Fibroblast of mammary gland (primary cell): Measurements from ENCODE around the gene TEX54.
"Not testable (repeated sequence)": the region's sequence is repeated elsewhere in the genome, so short reads cannot be mapped to it uniquely, and the experiment has no call there.

Experiments
- DNase-seq: peaks from one replicate; pipeline ENCODE4 v3.0.0-alpha.2; 2010; ENCODE audit warnings: low read depth
- H3K4me3 ChIP-seq: 2 replicates; pipeline ENCODE4 v1.5.1; 2011; ENCODE audit warnings: low read depth, mild to moderate bottlenecking, low read length, moderate library complexity; ENCODE audit not compliant: control insufficient read depth
- TF ChIP-seq, protein P1 (sequence below): conservative IDR thresholded peaks from 2 replicates; pipeline ENCODE4 v1.5.1; 2011; ENCODE audit warnings: low read depth, low read length, inconsistent platforms; ENCODE audit not compliant: control insufficient read depth, insufficient read depth

TEX54 gene

DNA sequence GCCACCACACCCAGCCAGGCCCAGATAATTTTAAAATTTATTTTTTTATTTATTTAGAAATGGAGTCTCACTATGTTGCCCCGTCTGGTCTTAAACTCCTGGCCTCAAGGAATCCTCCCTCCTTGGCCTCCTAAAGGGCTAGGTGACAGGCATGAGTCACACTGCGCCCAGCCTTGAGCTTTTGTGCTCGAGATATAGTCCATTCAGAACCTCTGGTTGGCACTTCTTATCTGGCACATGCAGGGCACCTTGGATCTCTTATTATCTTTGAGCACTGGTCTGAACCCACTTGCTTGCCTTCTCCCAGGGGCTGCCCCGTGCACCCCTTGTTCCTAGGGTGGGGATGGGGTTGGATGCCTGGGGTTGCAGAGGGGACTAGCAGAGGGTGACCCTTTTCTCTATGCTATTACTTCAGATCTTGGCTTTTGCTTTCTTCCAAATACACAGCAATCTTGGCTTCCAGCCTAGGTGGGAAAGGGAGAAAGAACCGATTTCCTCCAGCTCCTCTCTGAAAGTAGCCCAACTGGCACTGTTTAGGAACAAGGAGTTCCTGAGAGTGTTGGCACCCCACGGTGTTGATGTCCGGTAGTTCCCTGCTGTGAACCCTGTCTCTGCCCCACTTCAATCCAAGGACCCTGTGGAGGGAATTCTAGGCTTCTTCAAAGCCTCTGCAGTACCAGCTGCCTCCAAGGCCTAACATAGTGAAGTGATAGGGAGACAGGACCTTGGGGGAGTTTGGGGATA, 46.8 kb upstream of the TEX54 start:
- H3K4me3 ChIP-seq: peak overlapping the region; percentile 13

DNA sequence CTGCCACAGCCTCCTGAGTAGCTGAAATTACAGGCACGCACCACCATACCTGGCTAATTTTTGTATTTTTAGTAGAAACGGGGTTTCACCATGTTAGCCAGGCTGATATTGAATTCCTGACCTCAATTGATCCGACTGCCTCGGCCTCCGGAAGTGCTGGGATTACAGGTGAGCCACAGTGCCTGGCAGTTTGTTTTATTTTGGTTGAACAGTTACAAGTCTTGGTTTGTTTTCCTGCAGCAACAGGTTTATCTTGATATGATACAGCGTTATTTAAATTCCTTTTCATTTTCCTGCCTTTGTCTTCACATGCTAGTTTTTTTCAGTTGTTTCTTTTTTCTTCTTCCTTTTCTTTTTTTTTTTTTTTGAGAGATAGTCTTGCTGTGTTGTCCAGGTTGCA, 44.1 kb upstream of the TEX54 start:
- DNase-seq: no peak
- no peak overlapping the region for H3K4me3 ChIP-seq
- TF ChIP-seq, protein P1, sequence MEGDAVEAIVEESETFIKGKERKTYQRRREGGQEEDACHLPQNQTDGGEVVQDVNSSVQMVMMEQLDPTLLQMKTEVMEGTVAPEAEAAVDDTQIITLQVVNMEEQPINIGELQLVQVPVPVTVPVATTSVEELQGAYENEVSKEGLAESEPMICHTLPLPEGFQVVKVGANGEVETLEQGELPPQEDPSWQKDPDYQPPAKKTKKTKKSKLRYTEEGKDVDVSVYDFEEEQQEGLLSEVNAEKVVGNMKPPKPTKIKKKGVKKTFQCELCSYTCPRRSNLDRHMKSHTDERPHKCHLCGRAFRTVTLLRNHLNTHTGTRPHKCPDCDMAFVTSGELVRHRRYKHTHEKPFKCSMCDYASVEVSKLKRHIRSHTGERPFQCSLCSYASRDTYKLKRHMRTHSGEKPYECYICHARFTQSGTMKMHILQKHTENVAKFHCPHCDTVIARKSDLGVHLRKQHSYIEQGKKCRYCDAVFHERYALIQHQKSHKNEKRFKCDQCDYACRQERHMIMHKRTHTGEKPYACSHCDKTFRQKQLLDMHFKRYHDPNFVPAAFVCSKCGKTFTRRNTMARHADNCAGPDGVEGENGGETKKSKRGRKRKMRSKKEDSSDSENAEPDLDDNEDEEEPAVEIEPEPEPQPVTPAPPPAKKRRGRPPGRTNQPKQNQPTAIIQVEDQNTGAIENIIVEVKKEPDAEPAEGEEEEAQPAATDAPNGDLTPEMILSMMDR: no peak

More for the DNA sequence above, 46.8 kb upstream of the TEX54 start:
- TF ChIP-seq, protein P1: no peak
- DNase-seq: peak; percentile 54

DNA sequence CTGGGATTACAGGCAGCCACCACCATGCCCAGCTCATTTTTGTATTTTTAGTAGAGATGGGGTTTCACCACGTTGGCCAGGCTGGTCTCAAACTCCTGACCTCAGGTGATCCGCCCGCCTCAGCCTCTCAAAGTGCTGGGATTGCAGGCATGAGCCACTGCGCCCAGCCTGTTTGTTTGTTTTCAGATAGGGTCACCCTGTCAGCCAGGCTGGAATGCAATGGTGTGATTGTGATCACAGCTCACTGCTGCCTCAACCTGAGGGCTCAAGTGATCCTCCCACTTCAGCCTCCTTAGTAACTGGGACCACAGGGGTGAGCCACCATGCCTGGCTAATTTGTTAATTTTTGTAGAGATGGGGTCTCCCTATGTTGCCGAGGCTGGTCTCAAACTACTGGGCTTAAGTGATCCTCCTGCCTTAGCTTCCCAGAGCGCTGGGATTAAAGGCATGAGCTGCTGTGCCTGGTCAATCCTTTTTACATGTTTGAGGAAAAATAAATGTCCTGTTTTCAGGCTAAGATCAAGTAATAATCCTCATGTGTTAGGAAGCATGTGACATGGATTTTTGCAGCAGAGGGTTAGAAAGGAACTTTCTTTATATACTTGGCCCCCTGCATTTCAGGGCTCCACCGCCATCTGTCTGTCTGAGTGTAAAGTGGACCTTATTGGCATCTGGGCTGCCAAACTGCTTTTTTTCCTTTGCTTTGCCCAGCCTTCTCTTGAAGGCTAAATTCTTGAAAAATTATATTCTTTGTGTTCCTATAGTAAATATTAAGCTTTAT, 43.2 kb upstream of the TEX54 start:
- TF ChIP-seq, protein P1: no peak
- no peak for DNase-seq
- no peak overlapping the region for H3K4me3 ChIP-seq

DNA sequence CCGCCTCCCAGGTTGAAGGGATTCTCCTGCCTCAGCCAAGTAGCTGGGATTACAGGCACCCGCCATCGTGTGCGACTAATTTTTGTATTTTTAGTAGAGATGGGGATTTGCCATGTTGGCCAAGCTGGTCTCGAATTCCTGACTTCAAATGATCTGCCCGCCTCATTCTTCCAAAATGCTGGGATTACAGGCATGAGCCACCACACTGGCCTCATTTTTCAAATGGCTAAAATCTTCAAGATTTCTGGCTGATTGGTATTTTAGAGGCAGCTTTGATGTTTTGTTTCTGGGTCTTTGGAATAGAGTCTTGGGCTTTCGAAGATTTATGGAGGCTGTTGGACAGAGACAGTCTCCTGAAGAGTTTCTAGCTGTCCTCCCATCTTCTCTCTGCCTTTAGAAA, 42.2 kb upstream of the TEX54 start:
- no peak overlapping the region for H3K4me3 ChIP-seq
- TF ChIP-seq, protein P1: no peak
- DNase-seq: no peak

DNA sequence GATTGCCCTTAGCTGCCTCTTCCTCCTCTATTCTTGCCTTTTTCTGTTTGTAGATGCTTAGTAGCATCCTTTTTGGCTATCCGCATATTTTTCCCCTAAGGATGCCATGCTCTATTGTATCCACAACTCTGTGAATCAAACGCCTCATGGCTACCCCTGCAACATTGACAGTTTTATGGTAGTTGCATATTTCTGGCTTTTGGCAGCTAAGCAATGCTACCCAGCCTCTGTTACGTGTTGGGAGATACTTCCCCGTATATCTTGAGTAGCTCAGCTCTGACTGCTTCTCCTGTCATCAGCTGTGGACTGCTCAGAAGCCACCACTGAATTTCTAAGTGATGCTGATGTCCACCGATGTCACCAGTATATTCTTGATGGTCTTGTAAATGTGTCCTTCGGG, 33.0 kb upstream of the TEX54 start:
- no peak overlapping the region for H3K4me3 ChIP-seq
- TF ChIP-seq, protein P1: no peak
- no peak for DNase-seq

DNA sequence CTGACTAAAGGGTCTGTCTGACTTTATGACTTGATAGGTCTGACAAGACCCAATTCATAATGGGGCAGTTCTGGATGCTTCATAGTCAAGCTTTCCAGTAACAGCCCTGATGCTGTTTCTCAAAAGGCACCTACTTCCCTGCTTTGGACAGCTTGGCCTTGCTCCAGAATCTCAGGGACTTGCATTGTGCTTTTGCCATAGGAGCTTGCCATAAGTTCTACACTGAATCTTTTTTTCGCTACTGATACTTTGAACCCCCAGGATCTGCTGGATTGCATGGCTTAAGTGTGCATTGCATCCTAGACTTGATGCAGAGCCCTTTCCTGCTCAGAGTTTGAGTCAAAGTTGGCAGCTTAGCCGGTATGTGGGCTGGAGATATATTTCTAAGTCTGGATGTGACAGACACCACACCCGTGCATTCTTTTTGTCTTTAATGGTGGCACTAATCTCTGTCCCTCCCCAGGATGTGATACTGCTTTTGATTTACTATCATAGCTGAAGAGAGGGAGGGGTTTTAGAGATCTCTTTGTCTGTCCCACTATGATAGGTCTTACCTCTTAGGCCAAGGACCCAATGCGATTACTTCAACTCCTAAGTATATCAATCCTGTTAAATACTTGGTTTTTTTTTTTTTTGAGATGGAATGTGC, 31.2 kb upstream of the TEX54 start:
- no peak overlapping the region for H3K4me3 ChIP-seq
- DNase-seq: no peak
- TF ChIP-seq, protein P1: no peak

DNA sequence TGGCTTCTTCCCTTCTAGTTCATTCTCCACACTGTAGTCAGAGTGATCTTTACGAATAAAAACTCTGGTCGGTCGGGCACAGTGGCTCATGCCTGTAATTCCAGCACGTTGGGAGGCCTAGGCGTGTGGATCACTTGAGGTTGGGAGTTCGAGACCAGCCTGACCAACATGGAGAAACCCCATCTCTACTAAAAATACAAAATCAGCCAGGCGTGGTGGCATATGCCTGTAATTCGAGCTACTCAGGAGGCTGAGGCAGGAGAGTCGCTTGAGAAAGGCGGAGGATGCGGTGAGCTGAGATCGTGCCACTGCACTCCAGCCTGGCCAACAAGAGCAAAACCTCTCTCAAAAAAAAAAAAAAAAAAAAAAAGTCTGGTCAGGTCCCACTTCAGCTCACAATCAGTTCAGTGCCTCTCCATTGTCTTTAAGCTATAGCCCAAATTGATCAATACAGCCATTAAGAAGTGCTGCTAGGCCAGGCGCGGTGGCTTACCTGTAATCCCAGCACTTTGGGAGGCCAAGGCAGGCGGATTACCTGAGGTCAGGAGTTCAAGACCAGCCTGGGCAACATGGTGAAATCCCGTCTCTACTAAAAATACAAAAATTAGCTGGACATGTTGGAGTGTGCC, 29.0 kb upstream of the TEX54 start:
- not testable (repeated sequence) for DNase-seq

More for the DNA sequence above, 29.0 kb upstream of the TEX54 start:
- not testable (repeated sequence) for H3K4me3 ChIP-seq
